Fibroblast of pulmonary artery (primary cell): Measurements from ENCODE around the gene IRS1.
"Not testable (repeated sequence)": the region's sequence is repeated elsewhere in the genome, so short reads cannot be mapped to it uniquely, and the experiment has no call there.

ENCODE experiments used
- DNase-seq: peaks from one replicate; pipeline ENCODE4 v3.0.0-alpha.2; 2010; ENCODE audit warnings: low read depth
- H3K4me3 ChIP-seq: replicated peaks from 2 replicates; pipeline ENCODE4 v1.5.1; 2011; ENCODE audit warnings: low read depth, mild to moderate bottlenecking, control low read depth, low read length, moderate library complexity
- CTCF ChIP-seq: IDR thresholded peaks from 2 replicates; pipeline ENCODE4 v1.5.1; 2011; ENCODE audit warnings: mild to moderate bottlenecking, control low read depth, low read length, inconsistent platforms; ENCODE audit errors: missing control alignments

The IRS1 gene

GRCh38 chr2:226835420-226835795 lies 35.8 kb upstream of the IRS1 start:
- no peak for DNase-seq
- H3K4me3 ChIP-seq, result peak overlapping the region; percentile 72
- no peak for TF ChIP-seq CTCF

GRCh38 chr2:226834880-226835279 lies 35.3 kb upstream of the IRS1 start:
- not testable (repeated sequence) for DNase-seq
- H3K4me3 ChIP-seq, result peak overlapping the region; percentile 72

- no peak overlapping the region for H3K4me3 ChIP-seq
- TF ChIP-seq CTCF, result no peak
- no peak for DNase-seq
Measured at GRCh38 chr2:226832061-226832460, 32.4 kb upstream of the IRS1 start.

GRCh38 chr2:226831266-226831665 lies 31.6 kb upstream of the IRS1 start:
- TF ChIP-seq CTCF, result no peak
- no peak for DNase-seq
- no peak overlapping the region for H3K4me3 ChIP-seq

GRCh38 chr2:226829721-226830631 lies 30.4 kb upstream of the IRS1 start:
- no peak overlapping the region for H3K4me3 ChIP-seq
- DNase-seq, result no peak
- TF ChIP-seq CTCF, result no peak

GRCh38 chr2:226828191-226828590 lies 28.6 kb upstream of the IRS1 start:
- DNase-seq, result no peak
- TF ChIP-seq CTCF, result no peak

GRCh38 chr2:226825056-226825455 lies 25.4 kb upstream of the IRS1 start:
- TF ChIP-seq CTCF, result no peak
- no peak overlapping the region for H3K4me3 ChIP-seq
- no peak for DNase-seq

More at GRCh38 chr2:226828191-226828590, 28.6 kb upstream of the IRS1 start:
- H3K4me3 ChIP-seq, result no peak overlapping the region
